ENCODE results near the gene ABCA6. TPM values are rescaled to one million over a fixed set of nuclear protein-coding genes. Genes with fewer than 3 reads are reported as not detected.

ABCA6 gene
- total and polyA plus RNA-seq, 2 of the 13 experiments (the other 11 are each of a cell fraction or from before 2014, with no cell fraction given): 0.05 to 0.11 TPM

GRCh38 chr17:69062860-69063581 lies 78.7 kb downstream of the ABCA6 start:
- H3K27ac ChIP-seq (ENCODE audit: extremely low read length, insufficient read depth, low read length): no peak overlapping the region
- ChIA-PET CTCF (ENCODE audit: low intra/inter-chr PET ratio, low total read pairs) (no interaction called here), POLR2A (no interaction called here)
- H2AFZ ChIP-seq (ENCODE audit: low read length): peak overlapping the region; percentile 52
- TF ChIP-seq ARHGAP35 (CRISPR knock-in tag; IDR thresholded peaks at IDR 0.05; ENCODE audit: borderline replicate concordance) (no peak), ZNF629 (CRISPR knock-in tag; conservative IDR thresholded peaks at IDR 0.05) (peak; percentile 94)
- no peak overlapping the region for H3K4me3 ChIP-seq (replicated peaks in 1 of 3; ENCODE audit: insufficient read depth in 1 of 3, low read depth in 2 of 3, low read length in 3 of 3)
- no peak for DNase-seq (ENCODE audit: low spot score)
- in situ Hi-C loops (cut with HindIII; ENCODE audit: extremely low pct_ligation_motif_present, low pct_unique_long_range_greater_than_20kb) (loop anchor here (25.0 kb wide), 1 partner anchor 276 kb away; no protein-coding TSS in a partner anchor), intact Hi-C loops (cut with micrococcal nuclease; ENCODE audit: unreplicated experiment) (no loop called here)
- no peaks in the 10 kb centered on the region for H4K20me1 ChIP-seq (ENCODE audit: insufficient read depth, low read length)
- ATAC-seq: no peak
- BruUV-seq (replicated peaks): no TSS peak
- 0 out of 2 replicates have a peak, but pooled peaks cover 2% of the 10 kb centered on the region for H3K9me3 ChIP-seq (ENCODE audit: low read length)
- H3K27me3 ChIP-seq (ENCODE audit: control insufficient read depth in 1 of 2, insufficient read depth in 2 of 2, low read length in 2 of 2): no peaks in the 10 kb centered on the region
- peaks cover 17% of the 10 kb centered on the region for H3K4me1 ChIP-seq (ENCODE audit: insufficient read depth, low read length)
- FAIRE-seq: no peak
- no peak overlapping the region for H3K9ac ChIP-seq (ENCODE audit: insufficient read depth, low read depth, low read length)
- no peaks in the 10 kb centered on the region for H3K36me3 ChIP-seq (replicated peaks in 1 of 2; ENCODE audit: control insufficient read depth in 1 of 2, insufficient read depth in 2 of 2, low read length in 2 of 2)
- H3K79me2 ChIP-seq (ENCODE audit: insufficient read depth, low read length): no peaks in the 10 kb centered on the region
- H3K4me2 ChIP-seq (ENCODE audit: low read depth, low read length): no peak overlapping the region
- WGBS (ENCODE audit: low lambda C conversion rate): 97% methylated on average over 4 of the region's 4 CpGs

GRCh38 chr17:69061721-69062556 lies 79.8 kb downstream of the ABCA6 start:
- ChIA-PET CTCF (ENCODE audit: low intra/inter-chr PET ratio, low total read pairs) (no interaction called here), POLR2A (interaction anchor here (0.6 kb wide), 1 partner anchor 15 kb away, joined by 3 read pairs; no protein-coding TSS in a partner anchor)
- no peaks in the 10 kb centered on the region for H3K27me3 ChIP-seq (ENCODE audit: control insufficient read depth in 1 of 2, insufficient read depth in 2 of 2, low read length in 2 of 2)
- ATAC-seq (no peak), DNase-seq (ENCODE audit: low spot score) (no peak), FAIRE-seq (no peak)
- WGBS (ENCODE audit: low lambda C conversion rate): 96% methylated on average over 4 of the region's 4 CpGs
- no peak overlapping the region for H3K9ac ChIP-seq (ENCODE audit: insufficient read depth, low read depth, low read length)
- no peaks in the 10 kb centered on the region for H3K36me3 ChIP-seq (replicated peaks in 1 of 2; ENCODE audit: control insufficient read depth in 1 of 2, insufficient read depth in 2 of 2, low read length in 2 of 2)
- H3K9me3 ChIP-seq (ENCODE audit: low read length): peaks cover 6% of the 10 kb centered on the region; the same call in 1 of the 2 replicates
- no peak overlapping the region for H3K4me2 ChIP-seq (ENCODE audit: low read depth, low read length)
- H3K4me1 ChIP-seq (ENCODE audit: insufficient read depth, low read length): peaks cover 14% of the 10 kb centered on the region
- no peak overlapping the region for H3K27ac ChIP-seq (ENCODE audit: extremely low read length, insufficient read depth, low read length)
- intact Hi-C loops (cut with micrococcal nuclease; ENCODE audit: unreplicated experiment) (no loop called here), in situ Hi-C loops (cut with HindIII; ENCODE audit: extremely low pct_ligation_motif_present, low pct_unique_long_range_greater_than_20kb) (loop anchor here (25.0 kb wide), 1 partner anchor 275 kb away; no protein-coding TSS in a partner anchor)
- no TSS peak for BruUV-seq (replicated peaks)
- H3K79me2 ChIP-seq (ENCODE audit: insufficient read depth, low read length): no peaks in the 10 kb centered on the region
- TF ChIP-seq ZNF567 (CRISPR knock-in tag; IDR thresholded peaks at IDR 0.05; ENCODE audit: borderline replicate concordance) (no peak), KLF16 (CRISPR knock-in tag; IDR thresholded peaks at IDR 0.05) (no peak), SATB2 (CRISPR knock-in tag; IDR thresholded peaks at IDR 0.05) (no peak), ZNF609 (CRISPR knock-in tag; IDR thresholded peaks at IDR 0.05; ENCODE audit: borderline replicate concordance) (no peak), SMAD1 (CRISPR knock-in tag; IDR thresholded peaks at IDR 0.05; ENCODE audit: borderline replicate concordance, low read depth) (no peak), ZFP90 (CRISPR knock-in tag; IDR thresholded peaks at IDR 0.05; ENCODE audit: borderline replicate concordance) (no peak), ISL2 (CRISPR knock-in tag; IDR thresholded peaks at IDR 0.05) (no peak)
- no peak overlapping the region for H2AFZ ChIP-seq (ENCODE audit: low read length)
- H4K20me1 ChIP-seq (ENCODE audit: insufficient read depth, low read length): no peaks in the 10 kb centered on the region
- H3K4me3 ChIP-seq (replicated peaks in 1 of 3; ENCODE audit: insufficient read depth in 1 of 3, low read depth in 2 of 3, low read length in 3 of 3): no peak overlapping the region

Data from HepG2 (cell line).